Measurements from ENCODE around the gene CXCL12.

DNA sequence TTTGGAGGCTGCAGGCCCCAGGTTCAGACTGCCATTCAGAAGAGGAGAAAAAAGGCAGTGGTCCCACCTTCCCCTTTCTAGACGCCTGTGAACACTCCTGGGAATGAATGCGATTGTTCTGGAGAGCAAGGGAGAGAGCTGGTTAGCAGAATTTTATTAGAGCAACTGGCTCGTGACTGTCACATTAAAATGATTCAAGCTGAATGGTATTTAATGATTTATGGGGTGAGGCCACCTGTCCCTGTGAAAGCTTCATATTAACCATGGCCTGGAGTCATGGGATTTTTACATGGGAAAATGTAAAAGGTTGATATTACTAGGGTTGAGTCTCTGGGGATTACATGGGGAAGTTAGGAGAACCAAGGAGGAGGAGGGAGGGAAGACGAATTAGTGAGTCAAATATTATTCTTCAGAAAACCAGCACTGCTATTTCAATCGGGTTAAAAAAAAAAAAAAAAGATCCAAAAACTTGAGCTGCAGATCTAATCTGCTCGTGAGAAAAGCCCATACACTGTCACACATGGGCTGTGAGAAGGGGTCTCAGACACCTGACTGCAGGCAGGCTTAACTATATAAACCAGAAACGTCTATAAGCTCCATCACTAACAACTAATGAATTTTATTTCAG lies 8.3 kb downstream of the CXCL12 start:
- TF ChIP-seq, protein P1, sequence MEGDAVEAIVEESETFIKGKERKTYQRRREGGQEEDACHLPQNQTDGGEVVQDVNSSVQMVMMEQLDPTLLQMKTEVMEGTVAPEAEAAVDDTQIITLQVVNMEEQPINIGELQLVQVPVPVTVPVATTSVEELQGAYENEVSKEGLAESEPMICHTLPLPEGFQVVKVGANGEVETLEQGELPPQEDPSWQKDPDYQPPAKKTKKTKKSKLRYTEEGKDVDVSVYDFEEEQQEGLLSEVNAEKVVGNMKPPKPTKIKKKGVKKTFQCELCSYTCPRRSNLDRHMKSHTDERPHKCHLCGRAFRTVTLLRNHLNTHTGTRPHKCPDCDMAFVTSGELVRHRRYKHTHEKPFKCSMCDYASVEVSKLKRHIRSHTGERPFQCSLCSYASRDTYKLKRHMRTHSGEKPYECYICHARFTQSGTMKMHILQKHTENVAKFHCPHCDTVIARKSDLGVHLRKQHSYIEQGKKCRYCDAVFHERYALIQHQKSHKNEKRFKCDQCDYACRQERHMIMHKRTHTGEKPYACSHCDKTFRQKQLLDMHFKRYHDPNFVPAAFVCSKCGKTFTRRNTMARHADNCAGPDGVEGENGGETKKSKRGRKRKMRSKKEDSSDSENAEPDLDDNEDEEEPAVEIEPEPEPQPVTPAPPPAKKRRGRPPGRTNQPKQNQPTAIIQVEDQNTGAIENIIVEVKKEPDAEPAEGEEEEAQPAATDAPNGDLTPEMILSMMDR (IDR thresholded peaks at IDR 0.05): no peak
- TF ChIP-seq POLR2AphosphoS5 (IDR thresholded peaks at IDR 0.05): no peak
- TF ChIP-seq POLR2A (IDR thresholded peaks at IDR 0.05): no peak
